K562 (cell line): ENCODE data around the gene SPTBN2. TPM values are rescaled to one million over a fixed set of nuclear protein-coding genes. Genes with fewer than 3 reads are reported as not detected.

Experiments used
- ATAC-seq: fragments of 200-7000 bp; cut with Tn5 transposase; 3 replicates; pipeline ENCODE4 v1.9.1; 2020; ENCODE audit warnings: moderate library complexity
- BruUV-seq: library from RNA; stranded (reverse); fragments of 400-500 nt; replicated peaks from 2 replicates; lab custom pipeline; 2021; lab: Mats Ljungman, UMichigan
- CTCF ChIA-PET: fragments of 300-600 bp; formaldehyde crosslinking; extraction: SDS; loops from one replicate; lab custom pipeline; 2021; ENCODE audit warnings: low intra/inter-chr PET ratio; lab: Yijun Ruan, JAX
- POLR2A ChIA-PET: fragments of 300-600, 350-650 bp; sonication (Branson Sonifier 250); formaldehyde crosslinking; extraction: SDS; loops from one replicate; lab custom pipeline; 2021; ENCODE audit warnings: antibody characterized with exemption, inconsistent platforms; lab: Yijun Ruan, JAX
- DNase-seq, 4 experiments: peaks; one replicate each; pipeline versions ENCODE4 v3.0.0 to v3.0.0-alpha.2; 2011 to 2018; ENCODE audit warnings: low spot score in 3 of 4, mixed read lengths in 3 of 4; ENCODE audit errors: extremely low read depth in 1 of 4
- FAIRE-seq: peaks from 2 replicates; lab custom pipeline; 2011; peaks lifted over from hg19 to GRCh38; lab: Jason Lieb, UNC
- H2AFZ ChIP-seq: 2 replicates; pipeline ENCODE4 v1.6.0; 2011; ENCODE audit warnings: low read depth, low read length, control low read depth, inconsistent platforms
- H3K27ac ChIP-seq: fragments of 200-600 bp; 3 replicates; pipeline ENCODE4 v1.8.0; 2011; ENCODE audit warnings: low read depth, mild to moderate bottlenecking, control low read depth, inconsistent platforms, low read length, moderate library complexity, mixed read lengths; ENCODE audit errors: extremely low read depth
- H3K27me3 ChIP-seq, 2 experiments: fragments of 300-600 bp in 1 of 2; 2 replicates in 1 of 2; 3 replicates in 1 of 2; pipeline versions ENCODE4 v1.6.0 to v1.8.0; 2011; ENCODE audit warnings: inconsistent platforms in 2 of 2, low read length in 2 of 2, mild to moderate bottlenecking in 1 of 2, mixed read lengths in 1 of 2, moderate library complexity in 1 of 2; ENCODE audit not compliant: control insufficient read depth in 2 of 2, insufficient read depth in 2 of 2
- H3K36me3 ChIP-seq: fragments of 300-600 bp; 3 replicates; pipeline ENCODE4 v1.8.0; 2011; ENCODE audit warnings: mild to moderate bottlenecking, low read length, inconsistent platforms; ENCODE audit not compliant: control insufficient read depth, insufficient read depth
- H3K4me1 ChIP-seq, 2 experiments: fragments of 200-600 bp in 1 of 2; replicated peaks in 1 of 2; 2 replicates in 1 of 2; 3 replicates in 1 of 2; pipeline versions ENCODE4 v1.5.1 to v1.8.0; 2011; ENCODE audit warnings: inconsistent platforms in 2 of 2, low read length in 2 of 2, mild to moderate bottlenecking in 1 of 2, mixed read lengths in 1 of 2, moderate library complexity in 1 of 2; ENCODE audit not compliant: control insufficient read depth in 2 of 2, insufficient read depth in 2 of 2
- H3K4me2 ChIP-seq: 2 replicates; pipeline ENCODE4 v1.6.1; 2011; ENCODE audit warnings: low read length, control low read depth, inconsistent platforms, mixed read lengths; ENCODE audit not compliant: insufficient read depth
- H3K4me3 ChIP-seq: fragments of 200-600 bp; sonication (generic), shearing (Covaris generic); 2 replicates; pipeline ENCODE4 v1.5.1; 2016; ENCODE audit warnings: control low read depth, inconsistent platforms
- H3K79me2 ChIP-seq: fragments of 200-600 bp; 3 replicates; pipeline ENCODE4 v1.8.0; 2011; ENCODE audit warnings: low read length, inconsistent platforms; ENCODE audit not compliant: control insufficient read depth, insufficient read depth
- H3K9ac ChIP-seq, 2 experiments: 2 replicates each; pipeline versions ENCODE4 v1.6.0 to v1.6.1; 2011; ENCODE audit warnings: low read depth in 2 of 2, low read length in 2 of 2, control low read depth in 1 of 2, inconsistent platforms in 1 of 2, mild to moderate bottlenecking in 1 of 2, mixed read lengths in 1 of 2; ENCODE audit not compliant: insufficient read depth in 1 of 2
- H3K9me1 ChIP-seq: one replicate; pipeline ENCODE4 v1.6.0; 2011; ENCODE audit warnings: inconsistent platforms, mild to moderate bottlenecking, low read length, moderate library complexity; ENCODE audit not compliant: control insufficient read depth, insufficient read depth
- H3K9me3 ChIP-seq: replicated peaks from 2 replicates; pipeline ENCODE4 v1.5.1; 2011; ENCODE audit warnings: low read depth, low read length, inconsistent platforms; ENCODE audit not compliant: control insufficient read depth, insufficient read depth
- H4K20me1 ChIP-seq: replicated peaks from 2 replicates; pipeline ENCODE4 v1.6.1; 2011; ENCODE audit warnings: low read length, inconsistent platforms, mixed read lengths; ENCODE audit not compliant: control insufficient read depth, insufficient read depth
- E4F1 ChIP-seq: fragments of 250-450 bp; sonication (Bioruptor Pico); IDR thresholded peaks from 2 replicates; pipeline ENCODE4 v1.5.0; 2021; ENCODE audit warnings: mild to moderate bottlenecking, borderline replicate concordance
- FOXO4 ChIP-seq: fragments of 450-650 bp; formaldehyde crosslinking; IDR thresholded peaks from 2 replicates; pipeline ENCODE4 v1.4.0; 2020; ENCODE audit warnings: mild to moderate bottlenecking, moderate library complexity
- HBP1 ChIP-seq: fragments of 450-650 bp; formaldehyde crosslinking; IDR thresholded peaks from 2 replicates; pipeline ENCODE4 v1.4.0; 2022; ENCODE audit warnings: missing genetic modification characterization
- JUN ChIP-seq, 2 experiments: sonication (generic) in 1 of 2; formaldehyde crosslinking in 1 of 2; IDR thresholded peaks; 2 replicates each; pipeline versions ENCODE4 v1.6.1 to v1.8.0; 2012 to 2022; ENCODE audit warnings: borderline replicate concordance in 2 of 2, mild to moderate bottlenecking in 2 of 2, improper control_type of control experiment in 1 of 2, low read depth in 1 of 2, low read length in 1 of 2, missing genetic modification reagents in 1 of 2
- KAT8 ChIP-seq: fragments of 450-650 bp; IDR thresholded peaks from 2 replicates; pipeline ENCODE4 v1.6.1; 2016; ENCODE audit warnings: low read depth, mild to moderate bottlenecking
- MIER1 ChIP-seq: fragments of 450-650 bp; IDR thresholded peaks from 2 replicates; pipeline ENCODE4 v1.6.1; 2016; ENCODE audit warnings: antibody characterized with exemption, mild to moderate bottlenecking, low read depth
- PURB ChIP-seq: sonication (generic); formaldehyde crosslinking; IDR thresholded peaks from 2 replicates; pipeline ENCODE4 v1.9.0; 2021; ENCODE audit warnings: low read depth, mild to moderate bottlenecking, missing genetic modification reagents
- RAD51 ChIP-seq: fragments of 450-650 bp; IDR thresholded peaks from 2 replicates; pipeline ENCODE4 v1.7.1; 2016; ENCODE audit warnings: low read depth, mild to moderate bottlenecking, borderline replicate concordance
- TBP ChIP-seq: optimal IDR thresholded peaks from 2 replicates; pipeline ENCODE3; 2011; ENCODE audit warnings: low read depth, low read length, improper control_type of control experiment
- ZFP30 ChIP-seq: fragments of 250-450 bp; sonication (Bioruptor Pico); IDR thresholded peaks from 2 replicates; pipeline ENCODE4 v1.8.0; 2022; ENCODE audit warnings: moderate library complexity, mild to moderate bottlenecking, inconsistent platforms, borderline replicate concordance
- ZNF639 ChIP-seq, 2 experiments: fragments of 200-800 bp in 1 of 2; sonication (Bioruptor generic) in 1 of 2; sonication (generic) in 1 of 2; formaldehyde crosslinking in 1 of 2; IDR thresholded peaks in 1 of 2; conservative IDR thresholded peaks in 1 of 2; 2 replicates each; pipeline versions ENCODE4 v1.5.0 to v1.6.1; 2016 to 2020; ENCODE audit warnings: missing compliant biosample characterization in 1 of 2, missing genetic modification characterization in 1 of 2, missing genetic modification reagents in 1 of 2
- ZNF699 ChIP-seq: fragments of 250-450 bp; sonication (Bioruptor Pico); IDR thresholded peaks from 2 replicates; pipeline ENCODE4 v1.8.0; 2021; ENCODE audit warnings: mild to moderate bottlenecking, moderate library complexity; ENCODE audit not compliant: insufficient replicate concordance
- WGBS: fragments of 100-300 bp; shearing (Covaris generic); methylation state at CpG from one replicate; pipeline ENCODE4 v1.1.6; 2016; ENCODE audit warnings: low coverage, mixed read lengths; ENCODE audit not compliant: insufficient coverage; ENCODE audit errors: missing lambda C conversion rate; 5-methylcytosine and 5-hydroxymethylcytosine counted together
- in situ Hi-C: fragments of 300-500 bp; cut with MboI; formaldehyde crosslinking; loops from 4 replicates; pipeline ENCODE4 v1.15.0; 2018; ENCODE audit warnings: inconsistent platforms, mixed read lengths
- intact Hi-C: fragments of 100-400 bp; cut with micrococcal nuclease; formaldehyde crosslinking; loops from 2 replicates; pipeline ENCODE4 v1.14.2; 2022
- polyA plus RNA-seq, 8 experiments: library from polyadenylated mRNA; depleted of rRNA in 4 of 8; stranded (reverse) in 5 of 8; unstranded in 3 of 8; fragments of >200 nt; fragmentation: Nextera tagmentation in 2 of 8; fragmentation: Illumina TruSeq in 1 of 8; extraction: Ambion mirVana in 2 of 8; extraction: Trizol in 1 of 8; gene quantifications; 2 replicates each; pipeline versions ENCODE4 v1.2.1 to v1.2.3, GENCODE V29; 2011 to 2014; ENCODE audit warnings: inconsistent platforms in 1 of 8, missing spikeins in 1 of 8
- total RNA-seq, 7 experiments: library from RNA; depleted of rRNA in 6 of 7; stranded (reverse); fragments of >200 nt in 6 of 7; fragmentation: Illumina TruSeq in 2 of 7; extraction: Trizol in 2 of 7; gene quantifications; 2 replicates each; pipeline versions ENCODE4 v1.2.1 to v1.2.3, GENCODE V29; 2011 to 2021; ENCODE audit warnings: low replicate concordance in 1 of 7

The SPTBN2 gene
- total and polyA plus RNA-seq, 9 of the 15 experiments (the other 6 are each of a cell fraction or from before 2014, with no cell fraction given) = 0.38 to 56.5 (median 19.7) TPM

GRCh38 chr11:66710384-66710930 is 18.6 kb downstream of the SPTBN2 start:
- Histone ChIP-seq H3K9ac (no peak overlapping the region; a peak in 1 of 4 replicates), H3K4me3 (no peak overlapping the region), H3K4me2 (no peak overlapping the region), H3K36me3 (peaks cover 76% of the 10 kb centered on the region; the same call in 2 of the 3 replicates), H3K9me1 (no peaks in the 10 kb centered on the region), H3K9me3 (no peaks in the 10 kb centered on the region), H3K27me3 (no peaks in the 10 kb centered on the region), H4K20me1 (no peaks in the 10 kb centered on the region), H2AFZ (no peak overlapping the region), H3K27ac (no peak overlapping the region), H3K4me1 (peaks cover 0 to 20% of the 10 kb centered on the region in 2 experiments; a peak in 3 of 5 replicates), H3K79me2 (no peaks in the 10 kb centered on the region)
- TF ChIP-seq JUN (IDR thresholded peaks at IDR 0.05; ENCODE audit: borderline replicate concordance, low read depth, low read length) (no peak), JUN (CRISPR knock-in tag; IDR thresholded peaks at IDR 0.05; ENCODE audit: borderline replicate concordance) (no peak), E4F1 (CRISPR knock-in tag) (no peak), KAT8 (no peak), ZNF699 (no peak), PURB (no peak), ZFP30 (CRISPR knock-in tag) (no peak), ZNF639 (CRISPR knock-in tag; conservative IDR thresholded peaks at IDR 0.05 in 1 of 2, IDR thresholded peaks at IDR 0.05 in 1 of 2) (no peak), TBP (no peak), MIER1 (no peak), HBP1 (no peak), RAD51 (no peak), FOXO4 (CRISPR knock-in tag) (no peak)
- in situ Hi-C loops = no loop called here
- 80% methylated on average over 12 of the region's 15 CpGs for WGBS
- intact Hi-C loops = no loop called here
- CTCF ChIA-PET = no interaction called here
- DNase-seq (no peak), ATAC-seq (no peak), FAIRE-seq (no peak)
- POLR2A ChIA-PET = interaction anchor here (0.7 to 2.1 kb wide), 5 partner anchors 9 to 124 kb away, joined by 3 to 9 read pairs (median 4); no protein-coding TSS in a partner anchor
- no TSS peak for BruUV-seq
